Heart left ventricle (tissue), 13 donors: Measurements from ENCODE around the gene ASIC2.

Experiments used
- POLR2A ChIP-seq, 2 donors: fragments of 450-650 bp; IDR thresholded peaks; one replicate each; pipeline ENCODE4 v1.6.1; 2017; ENCODE audit warnings: antibody characterized with exemption in 2 of 2, mild to moderate bottlenecking in 2 of 2, moderate library complexity in 2 of 2
- TF ChIP-seq, protein P1 (sequence below), 12 donors: fragments of 200-600 bp; sonication (generic) in 4 of 12; IDR thresholded peaks; one replicate each; pipeline versions ENCODE4 v1.5.0 to v1.8.0; 2018 to 2022; ENCODE audit warnings: antibody characterized with exemption in 12 of 12, mild to moderate bottlenecking in 5 of 12
- donor health status: ischemic (EF 13 %, LVEDD 7.1; RV severe dilation, severe dysfunction).
- donor health status: DM: no; HTN: yes; CAD: no.
- donor health status: DM: no; HTN: no; CAD: no.
- donor health status: ischemic (EF 25% LVEDD 6.9; RV normal size, moderate dysfunction).
- donor health status: ischemic (EF 25% LVEDD 5.7; RV mildly dilated, moderate dysfunction).
- donor health status: ischemic (EF 35%, LVEDD 5.7; RV mildly dilated, moderate dysfunction).
- donor health status: nonischemic (EF 11% LVEDD 7.7; RV severe dilation, severe dysfunction).
- donor health status: DM: yes; HTN: yes; CAD: no.
- donor health status: PGD.
- donor health status: ischemic (EF 29% LVEDD 5.4; RV normal size, mild dysfunction).
- donor health status: nonischemic (EF 23%, LVEDD 6.1; RV moderate dilation, normal function).

DNA sequence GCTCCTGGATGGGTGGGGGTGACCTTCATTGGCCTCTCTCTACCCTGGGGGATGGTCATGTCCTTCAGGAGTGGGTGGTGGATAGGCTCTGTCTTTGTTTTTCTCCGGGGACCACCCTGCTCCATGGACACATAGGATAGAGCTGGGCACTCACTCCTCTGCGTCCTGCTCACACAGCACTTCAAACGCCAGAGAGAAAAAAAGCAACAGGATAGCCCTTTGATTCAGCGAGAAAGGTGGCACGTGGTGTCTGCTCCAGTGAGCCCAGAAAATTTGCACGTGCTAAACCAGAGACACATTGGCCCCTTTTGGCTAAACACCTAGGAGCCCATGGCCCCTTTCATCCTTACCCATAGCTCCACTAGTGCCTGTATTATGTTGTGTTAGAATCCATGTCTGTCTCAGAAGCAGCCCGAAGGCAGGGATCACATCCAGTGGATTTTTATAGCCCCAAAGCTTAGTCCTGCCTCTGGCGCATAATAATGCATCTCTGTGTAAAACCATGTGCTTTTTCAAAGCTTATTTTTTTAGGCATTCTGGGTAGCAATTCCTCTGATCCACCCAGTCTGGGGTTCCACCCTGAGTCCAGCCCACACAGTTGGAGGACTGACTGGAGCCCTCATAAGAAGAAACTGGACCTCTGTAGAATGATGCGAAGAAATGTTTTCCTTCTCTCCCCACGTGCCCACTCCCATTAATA is 90.1 kb downstream of the ASIC2 start:
- TF ChIP-seq, protein P1, sequence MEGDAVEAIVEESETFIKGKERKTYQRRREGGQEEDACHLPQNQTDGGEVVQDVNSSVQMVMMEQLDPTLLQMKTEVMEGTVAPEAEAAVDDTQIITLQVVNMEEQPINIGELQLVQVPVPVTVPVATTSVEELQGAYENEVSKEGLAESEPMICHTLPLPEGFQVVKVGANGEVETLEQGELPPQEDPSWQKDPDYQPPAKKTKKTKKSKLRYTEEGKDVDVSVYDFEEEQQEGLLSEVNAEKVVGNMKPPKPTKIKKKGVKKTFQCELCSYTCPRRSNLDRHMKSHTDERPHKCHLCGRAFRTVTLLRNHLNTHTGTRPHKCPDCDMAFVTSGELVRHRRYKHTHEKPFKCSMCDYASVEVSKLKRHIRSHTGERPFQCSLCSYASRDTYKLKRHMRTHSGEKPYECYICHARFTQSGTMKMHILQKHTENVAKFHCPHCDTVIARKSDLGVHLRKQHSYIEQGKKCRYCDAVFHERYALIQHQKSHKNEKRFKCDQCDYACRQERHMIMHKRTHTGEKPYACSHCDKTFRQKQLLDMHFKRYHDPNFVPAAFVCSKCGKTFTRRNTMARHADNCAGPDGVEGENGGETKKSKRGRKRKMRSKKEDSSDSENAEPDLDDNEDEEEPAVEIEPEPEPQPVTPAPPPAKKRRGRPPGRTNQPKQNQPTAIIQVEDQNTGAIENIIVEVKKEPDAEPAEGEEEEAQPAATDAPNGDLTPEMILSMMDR (IDR thresholded peaks at IDR 0.05): no peak
- TF ChIP-seq POLR2A (IDR thresholded peaks at IDR 0.05): no peak
